Activated gamma-delta T cell treated with Interleukin-2 at 50 U/mL for 16 hours (primary cell): ENCODE results near the gene NRSN2.
"Not testable (repeated sequence)": the region's sequence is repeated elsewhere in the genome, so short reads cannot be mapped to it uniquely, and the experiment has no call there.

Experiments used
- DNase-seq: peaks from one replicate; pipeline ENCODE4 v3.0.0-alpha.2; 2020

The NRSN2 gene

GRCh38 chr20:325889-326644 is 20.8 kb upstream of the NRSN2 start:
- DNase-seq, result peak; percentile 43

GRCh38 chr20:326645-327185 is 20.2 kb upstream of the NRSN2 start:
- peak; percentile 11 for DNase-seq

GRCh38 chr20:327186-328026 is 19.5 kb upstream of the NRSN2 start:
- DNase-seq, result peak; percentile 67

- DNase-seq, result no peak
Measured at GRCh38 chr20:328027-328974, 18.6 kb upstream of the NRSN2 start.

GRCh38 chr20:328975-329695 is 17.8 kb upstream of the NRSN2 start:
- no peak for DNase-seq

- no peak for DNase-seq
Measured at GRCh38 chr20:329851-330232, 17.1 kb upstream of the NRSN2 start.

GRCh38 chr20:330233-331149 is 16.4 kb upstream of the NRSN2 start:
- peak; percentile 57 for DNase-seq

- no peak for DNase-seq
Measured at GRCh38 chr20:334578-334977, 12.3 kb upstream of the NRSN2 start.

- DNase-seq, result not testable (repeated sequence)
Measured at GRCh38 chr20:336040-336439, 10.9 kb upstream of the NRSN2 start.

- no peak for DNase-seq
Measured at GRCh38 chr20:341682-342081, 5.2 kb upstream of the NRSN2 start.

GRCh38 chr20:343107-343506 is 3.8 kb upstream of the NRSN2 start:
- no peak for DNase-seq

GRCh38 chr20:346033-346639 is 775 bp upstream of the NRSN2 start:
- DNase-seq, result no peak

- no peak for DNase-seq
Measured at GRCh38 chr20:347317-347639, 367 bp downstream of the NRSN2 start.

GRCh38 chr20:347640-348484 is 951 bp downstream of the NRSN2 start:
- DNase-seq, result peak; percentile 51

- DNase-seq, result no peak
Measured at GRCh38 chr20:348972-349841, 2.3 kb downstream of the NRSN2 start.

GRCh38 chr20:353166-353565 is 6.3 kb downstream of the NRSN2 start:
- DNase-seq, result no peak

GRCh38 chr20:354298-354977 is 7.5 kb downstream of the NRSN2 start:
- peak; percentile 76 for DNase-seq

GRCh38 chr20:356154-356553 is 9.2 kb downstream of the NRSN2 start:
- DNase-seq, result not testable (repeated sequence)
